Left renal pelvis (tissue), 4 donors: ENCODE measurements around the gene SIGLEC1. TPM values are rescaled to one million over a fixed set of nuclear protein-coding genes. Genes with fewer than 3 reads are reported as not detected.

Source experiments
- DNase-seq, 4 donors: peaks; one replicate each; pipeline ENCODE4 v3.0.0-alpha.2; 2013; ENCODE audit warnings: low read depth in 4 of 4, low spot score in 3 of 4
- polyA plus RNA-seq, 4 donors: library from polyadenylated mRNA; unstranded; fragments of 120-200 nt; gene quantifications; one replicate each; pipeline ENCODE4 v1.2.1, GENCODE V29; 2013; ENCODE audit not compliant: insufficient read length in 4 of 4

The SIGLEC1 gene
- polyA plus RNA-seq, 4 donors, result 0.73 to 5.8 (median 0.98) TPM

DNA sequence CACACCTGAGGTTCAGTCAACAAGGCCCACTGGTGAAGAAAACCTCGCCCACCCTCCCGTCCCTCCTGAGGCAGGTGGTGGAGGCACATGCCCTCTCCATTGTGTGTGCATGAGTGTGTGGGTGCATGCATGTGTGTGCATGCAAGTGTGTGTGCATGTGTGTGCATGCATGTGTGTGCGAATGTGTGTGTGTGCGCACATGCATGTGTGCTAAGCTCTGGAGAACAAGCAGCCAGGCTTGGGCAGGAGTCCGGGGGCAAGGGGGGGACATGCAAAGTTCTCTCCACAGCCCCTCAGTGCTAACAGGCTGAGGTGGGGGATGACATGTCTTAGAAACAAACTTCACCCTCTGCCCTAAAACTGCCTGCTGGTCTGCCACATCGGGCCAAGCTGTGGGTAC lies 17.0 kb upstream of the SIGLEC1 start:
- DNase-seq, result no peak

DNA sequence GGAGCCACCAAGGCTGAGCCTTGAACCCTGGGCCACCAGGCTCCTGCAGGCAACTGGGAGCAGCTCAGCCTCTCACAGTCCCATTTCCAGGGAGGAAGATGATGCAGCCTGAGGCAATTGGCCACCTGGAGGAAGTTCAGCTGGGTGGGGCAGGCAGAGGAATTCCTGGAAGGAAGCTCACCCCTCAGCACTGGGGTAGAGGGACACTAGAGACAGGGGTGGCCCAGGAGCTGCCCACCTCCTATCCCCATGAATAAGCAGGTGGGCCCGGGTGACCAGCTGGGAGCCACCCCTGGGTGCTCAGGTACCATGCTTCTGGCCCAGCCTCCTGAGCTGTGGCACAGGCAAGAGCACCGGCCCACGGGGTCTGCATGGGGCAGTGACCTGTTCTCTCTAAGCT lies 16.5 kb upstream of the SIGLEC1 start:
- DNase-seq, result no peak

DNA sequence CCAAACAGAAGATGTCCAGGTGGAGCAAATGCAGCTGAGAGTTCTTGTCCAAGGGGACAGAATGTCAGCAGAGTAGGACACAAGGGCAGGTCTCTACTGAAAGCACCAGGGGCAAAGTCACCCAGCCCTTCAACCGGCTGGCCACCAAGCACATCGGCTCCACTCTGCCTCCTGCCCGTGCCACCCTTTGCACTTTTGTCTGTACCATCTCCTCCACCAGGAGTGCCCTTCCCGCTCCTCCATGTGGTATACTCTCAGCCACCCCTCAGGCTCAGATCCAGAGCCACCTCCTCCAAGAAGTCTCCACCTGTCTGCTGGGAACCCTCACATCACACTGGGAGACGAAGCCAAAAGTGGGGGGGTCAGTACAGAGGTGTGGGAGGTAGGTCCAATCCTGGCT lies 16.0 kb upstream of the SIGLEC1 start:
- DNase-seq, result no peak

DNA sequence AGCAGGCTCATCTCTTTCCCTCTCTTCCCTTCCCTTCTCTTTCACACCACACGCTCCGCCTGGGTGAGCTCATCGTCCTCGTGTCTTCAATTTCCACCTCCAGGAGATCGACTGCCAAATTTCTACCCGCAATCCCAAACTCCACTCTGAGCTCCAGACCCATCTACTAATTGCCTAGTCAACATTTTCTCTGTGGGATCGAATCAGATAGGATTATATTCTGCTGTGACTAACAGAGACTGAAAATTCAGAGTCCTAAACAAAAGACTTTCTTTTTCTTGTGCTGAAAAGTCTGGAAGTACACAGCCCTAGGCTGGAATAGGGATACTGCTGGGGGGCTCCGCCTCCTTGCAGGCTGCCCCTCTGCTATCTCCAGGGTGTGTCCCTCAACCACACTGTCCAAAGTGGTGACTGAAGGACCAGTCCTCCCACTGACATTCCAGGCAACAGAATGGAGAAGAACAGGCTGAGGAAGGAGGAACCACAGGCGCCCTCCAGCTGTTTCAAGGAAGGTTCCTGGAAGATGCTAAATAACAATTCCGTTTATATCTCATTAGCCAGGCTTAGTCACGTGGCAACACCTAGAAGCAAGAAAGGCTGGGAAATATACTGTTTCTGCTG lies 15.1 kb upstream of the SIGLEC1 start:
- no peak for DNase-seq

DNA sequence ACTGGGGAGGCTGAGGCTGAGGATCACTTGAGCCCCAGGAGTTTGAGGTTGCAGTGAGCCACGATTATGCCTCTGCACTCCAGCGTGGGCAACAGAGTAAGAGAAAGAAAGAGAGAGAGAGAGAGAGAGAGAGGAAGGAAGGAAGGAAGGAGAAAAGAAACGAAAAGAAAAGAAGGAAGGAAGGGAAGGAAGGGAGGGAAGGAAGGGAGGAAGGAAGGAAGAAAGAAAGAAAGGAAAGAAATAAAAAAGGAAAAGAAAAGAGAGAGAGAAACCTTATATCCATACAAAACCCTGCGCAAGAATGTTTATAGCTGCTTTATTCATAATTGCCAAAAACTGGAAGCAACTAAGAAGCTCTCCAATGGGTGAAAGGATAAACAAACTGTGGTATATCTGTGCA lies 12.0 kb upstream of the SIGLEC1 start:
- DNase-seq, result no peak

DNA sequence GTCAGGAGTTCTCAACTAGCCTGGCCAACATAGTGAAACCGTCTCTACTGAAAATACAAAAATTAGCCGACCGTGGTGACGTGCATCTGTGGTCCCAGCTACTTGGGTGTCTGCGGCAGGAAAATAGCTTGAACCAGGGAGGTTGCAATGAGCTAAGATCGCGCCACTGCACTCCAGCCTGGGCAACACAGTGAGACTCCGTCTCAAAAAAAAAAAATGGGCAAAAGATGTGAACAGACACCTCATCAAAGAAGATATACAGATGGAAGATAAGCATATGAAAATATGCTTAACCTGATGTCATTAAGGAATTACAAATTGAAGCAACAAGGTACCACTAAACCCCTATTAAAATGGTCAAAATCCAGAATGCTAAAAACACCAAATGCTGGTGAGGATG lies 10.9 kb upstream of the SIGLEC1 start:
- no peak for DNase-seq

DNA sequence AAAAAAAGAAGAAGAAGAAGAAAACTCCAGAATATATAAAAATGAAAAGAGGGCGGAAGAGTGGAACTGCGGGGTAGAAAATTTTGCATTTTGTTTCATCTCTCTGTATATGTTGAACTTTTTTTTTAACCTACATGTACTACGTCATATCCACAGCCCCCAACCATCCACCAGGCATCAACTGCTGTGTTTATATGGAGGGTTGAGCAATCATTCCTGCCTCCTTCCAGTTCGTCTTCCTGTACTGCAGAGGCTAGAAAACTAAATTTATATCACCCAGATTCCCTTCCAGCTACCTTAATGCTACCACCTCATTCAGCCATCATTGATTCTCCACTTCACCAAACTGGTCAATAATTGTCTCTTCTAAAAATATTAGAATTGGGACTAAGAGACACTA lies 9.5 kb upstream of the SIGLEC1 start:
- no peak for DNase-seq

DNA sequence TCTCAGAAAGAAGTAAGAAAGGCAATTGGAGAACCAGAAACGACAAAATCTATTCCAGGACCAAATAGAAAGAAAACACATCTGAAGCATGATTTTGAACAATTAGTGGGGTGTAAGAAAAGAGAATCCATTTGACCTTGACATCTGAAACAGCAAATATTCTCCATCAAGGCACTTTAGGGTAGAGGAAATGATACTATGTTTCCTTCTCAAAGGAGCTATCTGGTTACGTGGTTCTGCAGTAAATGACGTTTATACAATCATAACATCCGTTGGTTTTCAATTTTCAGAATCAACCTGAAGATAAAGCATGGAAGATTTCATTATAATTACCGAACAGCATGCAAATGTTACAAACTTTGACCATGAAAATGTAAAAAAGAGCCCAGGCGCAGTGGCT lies 8.2 kb upstream of the SIGLEC1 start:
- no peak for DNase-seq

DNA sequence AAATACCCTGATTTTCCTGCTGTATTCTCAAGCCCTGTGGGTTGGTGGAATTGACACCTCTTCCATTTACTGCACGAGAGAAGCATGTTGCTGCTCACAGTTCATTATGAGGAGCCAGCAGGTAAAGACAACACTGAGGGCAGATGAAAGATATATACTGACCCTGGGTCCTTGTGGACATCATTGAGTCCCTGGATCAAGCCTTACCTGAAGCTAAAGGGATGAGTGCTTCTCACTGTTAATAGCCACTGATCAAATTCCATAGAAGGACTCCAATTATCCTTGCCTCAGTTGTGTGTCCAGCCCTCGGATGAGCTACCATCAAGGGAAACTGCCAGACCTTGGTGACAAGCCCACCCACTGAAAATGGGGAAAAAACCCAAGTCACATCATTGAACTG lies 7.7 kb upstream of the SIGLEC1 start:
- no peak for DNase-seq

DNA sequence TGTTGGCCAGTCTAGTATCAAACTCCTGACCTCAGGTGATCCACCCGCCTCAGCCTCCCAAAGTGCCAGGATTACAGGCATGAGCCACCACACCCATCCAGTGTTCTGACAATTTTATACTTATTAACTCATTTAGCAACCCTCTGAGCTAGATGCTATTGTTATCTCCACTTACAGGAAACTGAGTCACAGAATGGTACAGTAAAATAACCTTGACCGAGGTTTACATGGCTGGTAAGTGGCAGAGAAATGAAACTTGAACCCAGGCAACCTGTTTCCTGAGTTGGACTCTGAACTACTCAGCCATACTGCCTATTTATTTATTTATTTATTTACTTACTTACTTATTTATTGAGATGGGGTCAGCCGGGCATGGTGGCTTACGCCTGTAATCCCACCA lies 6.6 kb upstream of the SIGLEC1 start:
- no peak for DNase-seq

DNA sequence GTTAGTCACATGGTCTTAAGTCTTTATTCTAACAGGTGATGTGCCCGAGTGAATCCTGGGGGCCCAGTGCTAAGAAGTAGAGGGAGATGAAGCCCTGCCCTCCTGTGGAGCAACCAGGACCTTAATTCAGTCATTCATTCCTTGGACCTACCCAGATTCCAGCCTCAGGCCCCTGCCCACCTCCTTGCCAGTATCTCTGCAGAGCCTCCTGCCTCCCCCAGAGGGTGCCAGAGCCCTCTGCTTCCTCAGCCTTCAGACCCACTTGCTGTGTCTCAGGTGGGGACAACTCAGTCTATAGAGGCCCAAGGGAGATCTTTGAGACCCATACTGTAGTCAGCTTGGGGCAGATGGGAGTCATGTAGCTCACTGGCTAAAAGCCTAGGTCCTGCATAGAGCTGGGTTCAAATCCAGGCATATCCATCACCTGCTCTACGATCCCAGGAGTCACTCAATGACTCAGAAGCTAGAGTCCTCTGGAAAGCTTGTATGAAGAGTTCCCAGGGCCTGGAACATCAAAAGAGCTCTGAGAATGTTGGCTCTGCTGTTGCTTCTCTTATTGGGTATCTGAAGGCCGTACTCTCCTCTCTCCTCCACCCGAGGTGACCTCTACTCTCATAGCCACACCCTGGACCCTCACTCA lies 3.9 kb upstream of the SIGLEC1 start:
- DNase-seq, result peak in 3 of 4 donors; percentile 43 to 53 (median 50)

DNA sequence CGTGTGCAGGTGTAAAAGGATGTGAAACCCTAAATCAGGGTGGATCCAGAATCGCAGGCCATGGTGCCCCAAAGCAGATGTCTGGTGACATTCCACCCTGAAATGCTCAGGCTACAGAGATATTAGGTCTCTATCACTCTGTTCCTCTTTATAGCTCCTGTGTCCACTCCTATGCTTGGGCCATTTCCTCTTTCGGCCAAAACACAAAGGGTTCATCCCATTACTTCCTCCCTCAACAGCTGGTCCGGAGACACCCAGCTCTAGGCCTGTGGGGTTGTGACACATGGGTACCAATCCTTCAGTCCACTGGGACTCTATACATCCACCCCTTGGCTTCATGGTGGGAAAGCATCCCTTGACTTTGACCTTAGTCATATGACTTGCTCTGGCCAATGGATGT lies 1.7 kb upstream of the SIGLEC1 start:
- DNase-seq, result no peak

DNA sequence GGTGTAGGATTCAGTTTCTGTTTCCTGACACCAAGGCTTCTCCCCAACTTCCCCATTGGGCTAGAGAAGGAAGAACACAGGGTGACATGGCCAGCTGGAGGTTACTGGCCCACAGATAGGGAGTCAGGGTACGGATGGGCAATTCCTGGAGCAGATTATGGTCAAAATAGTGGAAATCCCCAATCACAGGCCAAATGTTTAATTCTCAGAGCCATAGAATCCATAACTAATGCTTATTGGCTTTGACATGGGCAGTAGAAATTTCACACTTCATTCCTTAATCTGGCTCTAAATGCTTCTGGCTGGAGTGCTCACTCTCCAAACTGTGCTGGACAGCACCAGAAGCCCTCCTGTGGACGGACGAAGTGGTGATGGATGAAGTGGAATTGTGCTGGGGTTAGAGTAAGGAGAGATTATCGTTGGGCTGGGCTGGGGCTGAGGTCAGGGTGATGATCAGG lies 887 bp downstream of the SIGLEC1 start:
- no peak for DNase-seq

DNA sequence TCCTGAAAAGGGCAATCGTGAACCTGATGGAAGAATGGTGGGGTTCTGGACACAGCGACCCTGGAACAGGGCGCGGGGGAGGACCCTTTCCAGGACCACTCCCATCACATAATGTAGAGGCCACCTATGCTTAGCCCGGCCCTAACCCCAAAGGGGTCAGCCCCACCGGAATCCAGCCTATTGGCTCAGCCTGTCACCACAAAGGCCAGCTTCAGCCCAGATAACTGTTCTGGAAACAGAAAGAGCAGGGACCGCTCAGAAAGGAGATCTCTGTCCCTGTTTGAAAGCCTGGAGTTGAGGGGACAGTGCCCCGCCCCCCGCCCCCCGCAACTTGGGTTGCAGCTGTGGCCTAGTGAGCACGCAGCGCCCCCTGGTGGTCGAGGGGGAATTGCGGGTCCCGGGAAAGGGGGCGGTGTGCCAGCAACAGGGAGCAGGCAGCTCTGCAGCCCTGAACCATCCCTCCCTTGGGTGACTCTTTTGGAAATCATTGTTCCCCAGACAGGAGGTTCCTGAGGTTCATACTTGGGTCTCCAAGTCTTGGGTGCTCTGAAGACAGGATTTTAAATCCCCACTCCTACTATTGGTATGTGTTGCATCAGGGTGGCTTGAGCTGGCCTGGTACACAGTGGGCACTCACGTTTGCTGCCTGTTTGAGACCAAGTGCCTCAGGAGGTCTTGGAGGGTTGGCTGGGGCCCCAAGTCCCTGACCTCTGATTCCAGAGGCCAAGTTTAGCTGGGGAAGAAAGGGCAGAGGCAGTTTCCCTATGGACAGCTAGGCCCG lies 1.5 kb downstream of the SIGLEC1 start:
- DNase-seq, result peak in 1 of 4 donors; percentile 25

DNA sequence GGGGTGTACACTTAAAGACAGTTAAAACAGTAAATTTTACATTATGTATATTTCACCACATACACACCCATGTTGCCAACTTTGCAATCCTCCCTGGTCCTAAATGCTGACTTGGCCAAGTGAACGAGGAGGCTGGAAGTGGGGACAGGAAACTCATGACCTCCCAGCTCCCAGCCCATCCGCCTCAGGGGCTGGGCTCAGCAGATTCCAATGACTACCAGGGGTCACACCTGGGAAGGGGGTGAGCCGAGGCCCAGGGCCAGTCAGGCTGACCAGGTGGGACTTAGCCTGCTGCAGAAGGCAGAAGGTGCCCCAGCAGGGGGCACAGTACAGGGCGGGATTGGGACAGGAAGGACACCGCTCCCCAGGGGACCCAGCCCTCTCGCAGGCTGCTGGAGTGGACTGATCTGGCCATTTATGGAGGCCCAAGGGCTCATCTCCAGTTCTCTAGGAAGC lies 2.4 kb downstream of the SIGLEC1 start:
- DNase-seq, result no peak

DNA sequence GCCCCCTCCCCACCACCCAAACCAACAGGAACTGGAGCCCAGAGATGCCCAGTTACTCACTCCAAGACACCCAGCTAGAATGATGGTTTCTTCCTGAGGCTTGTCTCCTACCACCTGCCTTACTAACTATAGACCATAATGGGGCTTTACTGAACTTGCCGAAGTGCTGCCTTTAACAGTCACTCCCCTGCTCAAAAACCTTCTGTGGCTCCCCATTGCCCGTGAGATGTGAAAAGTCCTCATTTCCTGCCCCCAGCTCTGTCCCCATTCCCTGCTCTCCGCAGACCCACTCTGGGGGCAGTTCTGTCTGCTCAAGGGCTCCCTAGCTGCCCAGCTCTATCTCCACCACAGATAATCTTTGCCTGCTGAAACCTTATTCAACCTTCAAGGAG lies 4.9 kb downstream of the SIGLEC1 start:
- DNase-seq, result no peak

DNA sequence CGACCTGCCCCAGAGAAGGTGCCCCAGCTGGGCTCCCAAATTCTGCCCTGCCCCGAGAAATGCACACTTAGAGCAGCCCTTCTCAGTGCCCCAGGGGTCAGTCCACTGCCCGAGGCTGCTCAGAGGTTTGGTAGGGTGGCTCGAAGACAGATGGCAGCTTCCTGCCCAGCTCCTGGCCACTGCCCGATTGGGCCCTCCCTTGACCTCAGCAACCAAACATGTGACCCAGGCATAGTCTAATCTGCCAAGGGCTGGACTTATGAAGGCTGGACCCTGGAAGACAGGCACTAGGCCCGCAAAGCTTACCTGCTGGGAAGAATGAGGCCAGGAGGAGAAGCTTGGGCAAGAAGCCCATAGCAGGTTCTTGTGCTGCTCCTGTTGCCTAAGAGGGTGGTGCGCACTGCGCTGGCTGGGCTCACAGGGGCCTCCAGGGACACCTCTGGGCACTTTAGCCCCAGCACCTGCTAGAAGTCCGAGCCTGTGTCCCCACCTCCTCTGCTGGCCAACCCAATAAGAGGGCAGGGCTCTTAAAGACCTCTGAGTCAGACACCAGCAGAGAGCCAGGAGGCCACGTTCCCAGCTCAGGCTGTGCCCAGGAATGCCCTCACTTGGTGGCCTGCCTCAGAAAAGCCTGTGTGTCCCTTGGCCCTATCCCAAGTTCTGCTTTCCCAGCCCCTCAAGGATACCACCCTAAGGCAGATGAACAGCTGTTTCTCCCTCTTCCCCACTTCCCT lies 5.5 kb downstream of the SIGLEC1 start:
- no peak for DNase-seq

DNA sequence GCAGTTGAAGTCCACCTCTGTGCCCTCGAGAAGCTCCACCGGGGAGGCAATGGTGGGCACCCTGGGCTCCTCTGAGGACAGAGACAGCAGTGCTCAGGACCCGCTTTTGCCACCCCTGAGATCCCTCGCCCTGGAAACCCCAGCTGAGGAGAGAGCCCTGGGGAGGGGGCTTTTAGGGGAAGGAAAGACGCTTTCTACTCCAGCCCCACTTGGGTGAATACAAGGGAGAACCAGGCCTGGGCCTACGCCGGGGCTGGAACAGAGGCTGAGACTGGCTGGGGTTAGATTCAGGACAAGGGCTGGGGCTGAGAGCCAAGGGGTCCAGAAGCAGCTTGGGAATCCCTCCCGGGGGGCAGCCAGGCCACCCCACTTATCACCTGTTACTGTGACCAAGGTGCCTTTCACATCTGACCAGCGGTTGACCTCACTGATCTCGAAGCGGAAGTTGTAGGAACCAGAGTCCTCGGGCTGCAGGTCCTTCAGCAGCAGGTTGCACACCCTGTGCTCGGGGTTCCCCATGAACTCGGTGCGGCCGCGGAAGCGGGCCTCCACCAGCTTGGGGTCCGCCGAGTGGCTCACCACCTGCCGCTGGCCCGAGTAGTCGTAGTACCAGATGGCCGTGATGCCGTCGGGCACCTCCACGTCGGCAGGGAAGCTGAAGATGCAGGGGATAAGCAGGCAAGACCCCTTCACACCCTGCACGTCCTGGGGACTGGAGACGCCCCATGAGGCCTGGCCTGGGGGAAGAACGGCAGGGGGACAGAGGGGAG lies 6.2 kb downstream of the SIGLEC1 start:
- no peak for DNase-seq

DNA sequence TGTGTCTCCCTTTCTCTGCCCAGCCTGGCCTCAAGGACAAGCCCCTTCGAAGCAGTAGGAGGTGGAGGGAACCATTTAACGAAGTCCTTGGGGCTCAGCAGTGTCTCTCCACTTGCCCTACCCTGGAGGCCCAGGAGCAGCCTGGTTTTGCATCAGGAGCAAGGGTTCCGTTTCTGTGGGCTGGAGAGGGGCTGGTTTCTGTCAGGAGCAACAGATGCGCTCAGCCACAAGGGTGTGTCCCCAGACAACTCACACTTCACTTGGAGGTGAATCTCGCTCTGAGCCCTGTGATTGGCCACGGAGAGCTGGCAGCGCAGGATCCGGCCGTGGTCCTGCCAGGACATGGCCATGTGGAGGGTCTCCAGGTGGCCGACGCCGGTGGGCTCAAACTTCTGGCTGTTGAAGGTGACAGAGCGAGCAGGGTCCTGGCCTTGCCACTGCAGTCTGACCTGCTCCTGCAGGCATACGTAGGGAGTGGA lies 6.9 kb downstream of the SIGLEC1 start:
- DNase-seq, result no peak

DNA sequence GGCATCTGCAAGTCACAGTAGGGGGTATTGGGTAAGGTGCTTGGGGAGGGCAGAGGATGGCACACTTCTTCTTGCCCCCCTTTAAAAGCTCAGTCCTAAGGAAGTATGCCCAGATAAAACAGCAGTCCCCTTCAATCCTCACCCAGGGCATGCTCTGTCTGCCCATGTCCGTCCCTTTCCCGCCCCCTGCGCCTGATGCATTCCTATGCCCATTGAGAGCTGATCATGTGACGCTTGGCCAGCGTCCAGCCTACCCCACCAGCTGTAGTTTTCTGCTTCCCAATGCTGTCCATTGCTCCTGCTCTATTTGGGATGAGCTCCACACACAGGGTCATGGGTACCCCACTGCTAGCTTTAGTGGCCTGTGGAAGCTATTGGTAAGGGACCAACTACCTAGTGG lies 8.3 kb downstream of the SIGLEC1 start:
- no peak for DNase-seq
